ENCODE results near the gene ADAM10. TPM values are rescaled to one million over a fixed set of nuclear protein-coding genes. Genes with fewer than 3 reads are reported as not detected.
A peak's percentile ranks its signal among the peaks of the same experiment; 100 is the strongest.

Gene ADAM10
- total and polyA plus RNA-seq, 2 donors (not counting 1 experiment from before 2014, with no cell fraction given), result 18.8 to 138 TPM

DNA sequence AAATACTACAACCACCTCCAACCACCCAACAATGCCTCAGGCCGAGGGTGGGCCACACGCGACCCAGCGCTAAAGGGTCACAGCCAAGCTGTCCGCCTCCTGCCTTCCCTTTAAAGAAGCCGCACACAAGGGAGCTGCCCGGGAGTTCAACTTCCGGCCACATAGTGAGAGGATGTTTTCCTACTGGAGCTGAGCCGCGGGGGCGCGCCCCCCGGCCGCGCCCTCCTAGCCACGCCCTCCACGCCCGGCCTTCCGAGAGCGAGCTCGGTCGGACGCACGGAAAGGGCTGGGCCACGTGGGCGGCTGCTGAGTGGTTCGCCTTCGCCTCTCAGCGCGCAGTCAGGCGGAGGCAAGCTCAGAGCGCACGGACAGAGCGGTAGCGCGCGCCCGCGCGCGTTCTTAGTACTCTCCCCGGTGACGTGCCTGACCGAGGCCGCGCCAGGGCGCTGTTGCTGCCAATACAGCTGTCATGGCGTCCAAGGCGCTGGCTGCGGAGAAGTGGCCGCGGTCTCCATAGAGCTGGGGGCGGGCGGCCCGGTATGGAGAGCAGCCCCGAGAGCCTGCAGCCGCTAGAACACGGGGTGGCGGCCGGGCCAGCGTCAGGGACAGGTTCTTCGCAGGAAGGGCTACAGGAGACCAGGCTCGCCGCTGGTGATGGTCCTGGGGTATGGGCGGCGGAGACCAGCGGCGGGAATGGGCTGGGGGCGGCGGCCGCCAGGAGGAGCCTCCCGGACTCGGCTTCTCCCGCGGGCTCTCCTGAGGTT lies 21.5 kb upstream of the ADAM10 start, which contains the start of gene MINDY2:
Gene MINDY2 (plus strand): TSS at position 446 of the 764 bp plus-strand sequence. CDS start 94 bp downstream, at position 540.
- Histone ChIP-seq H3K9me3 (ENCODE audit: control extremely low read depth in 1 of 3, control insufficient read depth in 2 of 3, insufficient read depth in 1 of 3, low read length in 2 of 3) (no peaks in the 10 kb centered on the region), H3K27ac (ENCODE audit: low read length in 2 of 2) (peak within 1 kb of the TSS; percentile 86 to 87), H3K27me3 (replicated peaks in 1 of 4; ENCODE audit: control extremely low read depth in 1 of 4, control insufficient read depth in 3 of 4, insufficient read depth in 4 of 4, low read length in 3 of 4) (no peaks in the 10 kb centered on the region), H2AFZ (ENCODE audit: insufficient read depth, low read depth, low read length, poor library complexity, severe bottlenecking) (peak within 1 kb of the TSS; percentile 100), H4K20me1 (ENCODE audit: control insufficient read depth, insufficient read depth, low read length, poor library complexity, severe bottlenecking) (no peaks in the 10 kb centered on the region), H3K36me3 (replicated peaks in 1 of 2; ENCODE audit: control extremely low read depth in 1 of 2, control insufficient read depth in 1 of 2, extremely low read depth in 1 of 2, insufficient read depth in 2 of 2, low read length in 1 of 2) (no peaks in the 10 kb centered on the region), H3K4me3 (ENCODE audit: control extremely low read depth in 1 of 5, extremely low read depth in 1 of 5, insufficient read depth in 1 of 5, low read depth in 2 of 5, low read length in 4 of 5) (peak within 1 kb of the TSS; percentile 80 to 99 (median 94)), H3K9ac (ENCODE audit: low read length) (peak within 1 kb of the TSS; percentile 95), H3K79me2 (ENCODE audit: control insufficient read depth, insufficient read depth, low read length) (peaks cover 46% of the 10 kb centered on the region), H3K4me1 (ENCODE audit: control insufficient read depth in 2 of 2, insufficient read depth in 2 of 2, low read length in 2 of 2) (peaks cover 28 to 32% of the 10 kb centered on the region in 2 donors), H3K4me2 (replicated peaks; ENCODE audit: low read depth, low read length, poor library complexity, severe bottlenecking) (peak within 1 kb of the TSS; percentile 75)
- WGBS (ENCODE audit: insufficient coverage), result under 1% methylated on average over 75 of the region's 75 CpGs
- POLR2A ChIA-PET, result interaction anchor here (0.5 to 2.0 kb wide), 9 partner anchors 11 to 919 kb away, joined by 3 to 55 read pairs (median 4); partner anchors contain the start of genes ADAM10 and BNIP2
- ATAC-seq (ENCODE audit: low read depth), result peak; percentile 95
- Mint-ChIP-seq H3K4me3 (peak within 1 kb of the TSS; percentile 90), H3K4me1 (peaks cover 19% of the 10 kb centered on the region), H3K9me3 (ENCODE audit: insufficient read depth) (no peaks in the 10 kb centered on the region), H3K27me3 (no peaks in the 10 kb centered on the region), H3K27ac (peak within 1 kb of the TSS; percentile 96)
- TF ChIP-seq EZH2 (IDR thresholded peaks at IDR 0.05; ENCODE audit: borderline replicate concordance, insufficient read depth, low read depth, low read length, poor library complexity, severe bottlenecking), result no peak
- TF ChIP-seq, protein P1, sequence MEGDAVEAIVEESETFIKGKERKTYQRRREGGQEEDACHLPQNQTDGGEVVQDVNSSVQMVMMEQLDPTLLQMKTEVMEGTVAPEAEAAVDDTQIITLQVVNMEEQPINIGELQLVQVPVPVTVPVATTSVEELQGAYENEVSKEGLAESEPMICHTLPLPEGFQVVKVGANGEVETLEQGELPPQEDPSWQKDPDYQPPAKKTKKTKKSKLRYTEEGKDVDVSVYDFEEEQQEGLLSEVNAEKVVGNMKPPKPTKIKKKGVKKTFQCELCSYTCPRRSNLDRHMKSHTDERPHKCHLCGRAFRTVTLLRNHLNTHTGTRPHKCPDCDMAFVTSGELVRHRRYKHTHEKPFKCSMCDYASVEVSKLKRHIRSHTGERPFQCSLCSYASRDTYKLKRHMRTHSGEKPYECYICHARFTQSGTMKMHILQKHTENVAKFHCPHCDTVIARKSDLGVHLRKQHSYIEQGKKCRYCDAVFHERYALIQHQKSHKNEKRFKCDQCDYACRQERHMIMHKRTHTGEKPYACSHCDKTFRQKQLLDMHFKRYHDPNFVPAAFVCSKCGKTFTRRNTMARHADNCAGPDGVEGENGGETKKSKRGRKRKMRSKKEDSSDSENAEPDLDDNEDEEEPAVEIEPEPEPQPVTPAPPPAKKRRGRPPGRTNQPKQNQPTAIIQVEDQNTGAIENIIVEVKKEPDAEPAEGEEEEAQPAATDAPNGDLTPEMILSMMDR (IDR thresholded peaks at IDR 0.05), result peak; percentile 46
- intact Hi-C loops (cut with micrococcal nuclease), result loop anchor here (1.0 to 10.0 kb wide), 8 partner anchors 22 to 1624 kb away; partner anchors contain the start of genes ADAM10, ANXA2, BNIP2 and CCNB2
- CTCF ChIA-PET, result interaction anchor here (0.7 to 3.3 kb wide), 20 partner anchors 11 to 758 kb away, joined by 3 to 28 read pairs (median 4); partner anchors contain the start of gene ADAM10
- peak; percentile 97 for DNase-seq
